Measurements from ENCODE around the gene KCTD1. TPM values are rescaled to one million over a fixed set of nuclear protein-coding genes. Genes with fewer than 3 reads are reported as not detected.

KCTD1 gene
- total and polyA plus RNA-seq, 4 donors, result 0.78 to 2.9 (median 2.0) TPM

- no peaks in the 10 kb centered on the region for H3K36me3 ChIP-seq (ENCODE audit: control insufficient read depth in 4 of 4, insufficient read depth in 3 of 4, low read depth in 1 of 4, low read length in 3 of 4)
- no peak overlapping the region for H3K4me3 ChIP-seq (ENCODE audit: low read depth in 1 of 3, low read length in 3 of 3)
- no peaks in the 10 kb centered on the region for H3K27me3 ChIP-seq (ENCODE audit: control insufficient read depth in 4 of 4, insufficient read depth in 4 of 4, low read length in 3 of 4)
- 79% methylated on average over 4 of the region's 4 CpGs for WGBS
- no peak overlapping the region for H3K9ac ChIP-seq (ENCODE audit: low read depth in 1 of 2, low read length in 2 of 2)
- TF ChIP-seq EGR1 (IDR thresholded peaks at IDR 0.05; ENCODE audit: low read depth in 2 of 2), result no peak
- TF ChIP-seq NR2F2 (IDR thresholded peaks at IDR 0.05), result no peak
- no peak for TF ChIP-seq TAF1 (conservative IDR thresholded peaks at IDR 0.05)
- no peak for TF ChIP-seq RXRA (IDR thresholded peaks at IDR 0.05)
- TF ChIP-seq JUND (IDR thresholded peaks at IDR 0.05), result no peak
- TF ChIP-seq HNF4G (IDR thresholded peaks at IDR 0.05), result no peak
- H3K27ac ChIP-seq (ENCODE audit: low read depth in 1 of 2, low read length in 2 of 2), result no peak overlapping the region
- no peak for DNase-seq (ENCODE audit: low spot score)
- no peaks in the 10 kb centered on the region for H3K4me1 ChIP-seq (ENCODE audit: control insufficient read depth in 4 of 4, insufficient read depth in 4 of 4, low read length in 3 of 4)
- no peaks in the 10 kb centered on the region for H3K9me3 ChIP-seq (ENCODE audit: control insufficient read depth in 4 of 4, low read length in 3 of 4)
Observed at GRCh38 chr18:26460449-26461091, 87.8 kb downstream of the KCTD1 start.

GRCh38 chr18:26459884-26460283 is 88.5 kb downstream of the KCTD1 start:
- Histone ChIP-seq H3K27ac (ENCODE audit: low read depth in 1 of 2, low read length in 2 of 2) (no peak overlapping the region), H3K4me1 (ENCODE audit: control insufficient read depth in 4 of 4, insufficient read depth in 4 of 4, low read length in 3 of 4) (no peaks in the 10 kb centered on the region), H3K36me3 (ENCODE audit: control insufficient read depth in 4 of 4, insufficient read depth in 3 of 4, low read depth in 1 of 4, low read length in 3 of 4) (no peaks in the 10 kb centered on the region), H3K27me3 (ENCODE audit: control insufficient read depth in 4 of 4, insufficient read depth in 4 of 4, low read length in 3 of 4) (no peaks in the 10 kb centered on the region), H3K4me3 (ENCODE audit: low read depth in 1 of 3, low read length in 3 of 3) (no peak overlapping the region), H3K9me3 (ENCODE audit: control insufficient read depth in 4 of 4, low read length in 3 of 4) (no peaks in the 10 kb centered on the region), H3K9ac (ENCODE audit: low read depth in 1 of 2, low read length in 2 of 2) (no peak overlapping the region)
- no peak for DNase-seq (ENCODE audit: low spot score)
- WGBS, result 97% methylated on average over 3 of the region's 3 CpGs
- TF ChIP-seq ATF3 (IDR thresholded peaks at IDR 0.05), result no peak

GRCh38 chr18:26459340-26459739 is 89.0 kb downstream of the KCTD1 start:
- H3K9ac ChIP-seq (ENCODE audit: low read depth in 1 of 2, low read length in 2 of 2), result no peak overlapping the region
- no peak overlapping the region for H3K27ac ChIP-seq (ENCODE audit: low read depth in 1 of 2, low read length in 2 of 2)
- no peak for DNase-seq (ENCODE audit: low spot score)
- WGBS, result 98% methylated on average over 12 of the region's 12 CpGs
- TF ChIP-seq EGR1 (IDR thresholded peaks at IDR 0.05; ENCODE audit: low read depth in 2 of 2), result no peak
- no peak for TF ChIP-seq JUND (IDR thresholded peaks at IDR 0.05)
- H3K4me3 ChIP-seq (ENCODE audit: low read depth in 1 of 3, low read length in 3 of 3), result no peak overlapping the region
- H3K9me3 ChIP-seq (ENCODE audit: control insufficient read depth in 4 of 4, low read length in 3 of 4), result no peaks in the 10 kb centered on the region
- no peaks in the 10 kb centered on the region for H3K4me1 ChIP-seq (ENCODE audit: control insufficient read depth in 4 of 4, insufficient read depth in 4 of 4, low read length in 3 of 4)
- H3K36me3 ChIP-seq (ENCODE audit: control insufficient read depth in 4 of 4, insufficient read depth in 3 of 4, low read depth in 1 of 4, low read length in 3 of 4), result peaks cover 0 to 2% (median 0%) of the 10 kb centered on the region in 4 donors
- no peaks in the 10 kb centered on the region for H3K27me3 ChIP-seq (ENCODE audit: control insufficient read depth in 4 of 4, insufficient read depth in 4 of 4, low read length in 3 of 4)

- H3K4me3 ChIP-seq (ENCODE audit: low read depth in 1 of 3, low read length in 3 of 3), result no peak overlapping the region
- no peaks in the 10 kb centered on the region for H3K27me3 ChIP-seq (ENCODE audit: control insufficient read depth in 4 of 4, insufficient read depth in 4 of 4, low read length in 3 of 4)
- WGBS, result 81% methylated on average over 9 of the region's 9 CpGs
- H3K27ac ChIP-seq (ENCODE audit: low read depth in 1 of 2, low read length in 2 of 2), result no peak overlapping the region
- H3K4me1 ChIP-seq (ENCODE audit: control insufficient read depth in 4 of 4, insufficient read depth in 4 of 4, low read length in 3 of 4), result no peaks in the 10 kb centered on the region
- H3K9ac ChIP-seq (ENCODE audit: low read depth in 1 of 2, low read length in 2 of 2), result no peak overlapping the region
- H3K36me3 ChIP-seq (ENCODE audit: control insufficient read depth in 4 of 4, insufficient read depth in 3 of 4, low read depth in 1 of 4, low read length in 3 of 4), result peaks cover 0 to 2% (median under 1%) of the 10 kb centered on the region in 4 donors
- no peaks in the 10 kb centered on the region for H3K9me3 ChIP-seq (ENCODE audit: control insufficient read depth in 4 of 4, low read length in 3 of 4)
- DNase-seq (ENCODE audit: low spot score), result no peak
- TF ChIP-seq RAD21 (IDR thresholded peaks at IDR 0.05) (no peak), HNF4G (IDR thresholded peaks at IDR 0.05) (no peak), EGR1 (IDR thresholded peaks at IDR 0.05; ENCODE audit: low read depth in 2 of 2) (no peak), NR2F2 (IDR thresholded peaks at IDR 0.05) (no peak), CTCF (IDR thresholded peaks at IDR 0.05; ENCODE audit: low read depth, low read length, missing input control) (no peak), HNF4A (conservative IDR thresholded peaks at IDR 0.05) (no peak), MAX (IDR thresholded peaks at IDR 0.05) (no peak), ATF3 (IDR thresholded peaks at IDR 0.05) (no peak), GABPA (IDR thresholded peaks at IDR 0.05 in 1 of 2, conservative IDR thresholded peaks at IDR 0.05 in 1 of 2) (no peak), YY1 (IDR thresholded peaks at IDR 0.05) (no peak), SP1 (IDR thresholded peaks at IDR 0.05) (no peak), ZBTB33 (IDR thresholded peaks at IDR 0.05) (no peak), FOXA1 (IDR thresholded peaks at IDR 0.05) (no peak), JUND (IDR thresholded peaks at IDR 0.05) (no peak), FOXA2 (IDR thresholded peaks at IDR 0.05) (no peak)
Observed at GRCh38 chr18:26458526-26459232, 89.7 kb downstream of the KCTD1 start.
